Measurements from ENCODE around the gene EYS. TPM values are rescaled to one million over a fixed set of nuclear protein-coding genes. Genes with fewer than 3 reads are reported as not detected.

EYS gene
- total and polyA plus RNA-seq, 2 donors from 2014 or later: not detected

DNA sequence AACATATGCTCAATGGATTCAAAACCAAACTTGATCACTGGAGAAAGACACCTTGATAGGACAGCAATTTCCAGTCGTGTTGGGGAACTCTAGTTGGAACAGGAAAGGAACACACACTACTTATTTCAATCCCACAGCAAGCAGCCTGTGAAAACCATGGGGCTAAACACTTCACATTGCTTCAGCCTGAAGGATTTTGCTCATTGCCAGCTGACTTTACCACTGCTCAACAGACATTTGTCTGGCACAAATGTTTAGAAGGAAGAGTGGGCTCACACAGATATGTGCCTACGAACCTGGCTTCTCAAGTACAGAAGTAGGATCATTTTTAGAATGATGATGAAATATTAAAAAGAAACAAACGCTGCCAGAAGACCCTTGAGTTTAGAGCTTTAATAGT, 1473.3 kb downstream of the EYS start:
- Histone ChIP-seq H3K4me3 (ENCODE audit: low read length in 3 of 3) (no peak overlapping the region), H3K36me3 (ENCODE audit: control insufficient read depth in 2 of 3, insufficient read depth in 3 of 3, low read length in 3 of 3) (no peaks in the 10 kb centered on the region), H3K27me3 (ENCODE audit: control insufficient read depth, insufficient read depth, low read length) (no peaks in the 10 kb centered on the region), H3K9me3 (ENCODE audit: control insufficient read depth in 2 of 3, insufficient read depth in 1 of 3, low read length in 3 of 3) (no peaks in the 10 kb centered on the region), H3K4me1 (ENCODE audit: control insufficient read depth in 2 of 3, insufficient read depth in 2 of 3, low read depth in 1 of 3, low read length in 3 of 3) (no peaks in the 10 kb centered on the region), H3K9ac (ENCODE audit: low read length in 3 of 3) (no peak overlapping the region), H3K27ac (ENCODE audit: low read depth in 2 of 2, low read length in 2 of 2) (no peak overlapping the region)
- TF ChIP-seq, protein P1, sequence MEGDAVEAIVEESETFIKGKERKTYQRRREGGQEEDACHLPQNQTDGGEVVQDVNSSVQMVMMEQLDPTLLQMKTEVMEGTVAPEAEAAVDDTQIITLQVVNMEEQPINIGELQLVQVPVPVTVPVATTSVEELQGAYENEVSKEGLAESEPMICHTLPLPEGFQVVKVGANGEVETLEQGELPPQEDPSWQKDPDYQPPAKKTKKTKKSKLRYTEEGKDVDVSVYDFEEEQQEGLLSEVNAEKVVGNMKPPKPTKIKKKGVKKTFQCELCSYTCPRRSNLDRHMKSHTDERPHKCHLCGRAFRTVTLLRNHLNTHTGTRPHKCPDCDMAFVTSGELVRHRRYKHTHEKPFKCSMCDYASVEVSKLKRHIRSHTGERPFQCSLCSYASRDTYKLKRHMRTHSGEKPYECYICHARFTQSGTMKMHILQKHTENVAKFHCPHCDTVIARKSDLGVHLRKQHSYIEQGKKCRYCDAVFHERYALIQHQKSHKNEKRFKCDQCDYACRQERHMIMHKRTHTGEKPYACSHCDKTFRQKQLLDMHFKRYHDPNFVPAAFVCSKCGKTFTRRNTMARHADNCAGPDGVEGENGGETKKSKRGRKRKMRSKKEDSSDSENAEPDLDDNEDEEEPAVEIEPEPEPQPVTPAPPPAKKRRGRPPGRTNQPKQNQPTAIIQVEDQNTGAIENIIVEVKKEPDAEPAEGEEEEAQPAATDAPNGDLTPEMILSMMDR (IDR thresholded peaks at IDR 0.05; ENCODE audit: borderline replicate concordance, extremely low read depth, insufficient read depth): no peak
- intact Hi-C loops (cut with DNase I): no loop called here
- DNase-seq (no peak), FAIRE-seq (no peak)

DNA sequence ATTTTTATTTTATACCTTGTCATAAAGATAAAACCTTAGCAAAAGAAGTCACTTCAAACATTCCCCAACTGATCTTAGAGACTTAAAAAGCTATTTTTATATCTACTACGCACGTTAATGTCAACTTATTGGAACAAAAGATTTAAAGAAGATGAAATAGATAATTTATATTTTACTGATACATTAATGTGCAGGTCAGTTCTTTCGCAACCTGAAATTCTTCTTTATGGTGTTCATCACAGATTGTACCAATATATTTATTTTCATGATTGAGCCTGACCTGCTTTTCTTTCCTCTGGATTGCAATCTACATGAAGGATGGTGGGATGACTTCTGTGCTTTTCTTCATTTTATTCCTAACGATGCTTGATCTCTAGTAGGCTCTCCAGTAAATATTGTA, 1475.1 kb downstream of the EYS start:
- H3K36me3 ChIP-seq (ENCODE audit: control insufficient read depth in 2 of 3, insufficient read depth in 3 of 3, low read length in 3 of 3): no peaks in the 10 kb centered on the region
- no peaks in the 10 kb centered on the region for H3K27me3 ChIP-seq (ENCODE audit: control insufficient read depth, insufficient read depth, low read length)
- no peaks in the 10 kb centered on the region for H3K9me3 ChIP-seq (ENCODE audit: control insufficient read depth in 2 of 3, insufficient read depth in 1 of 3, low read length in 3 of 3)
- no peak overlapping the region for H3K9ac ChIP-seq (ENCODE audit: low read length in 3 of 3)
- intact Hi-C loops (cut with DNase I): no loop called here
- no peak for FAIRE-seq
- H3K27ac ChIP-seq (ENCODE audit: low read depth in 2 of 2, low read length in 2 of 2): no peak overlapping the region
- H3K4me1 ChIP-seq (ENCODE audit: control insufficient read depth in 2 of 3, insufficient read depth in 2 of 3, low read depth in 1 of 3, low read length in 3 of 3): no peaks in the 10 kb centered on the region
- TF ChIP-seq, protein P1 (IDR thresholded peaks at IDR 0.05; ENCODE audit: borderline replicate concordance, extremely low read depth, insufficient read depth): no peak
- DNase-seq: no peak
- no peak overlapping the region for H3K4me3 ChIP-seq (ENCODE audit: low read length in 3 of 3)

DNA sequence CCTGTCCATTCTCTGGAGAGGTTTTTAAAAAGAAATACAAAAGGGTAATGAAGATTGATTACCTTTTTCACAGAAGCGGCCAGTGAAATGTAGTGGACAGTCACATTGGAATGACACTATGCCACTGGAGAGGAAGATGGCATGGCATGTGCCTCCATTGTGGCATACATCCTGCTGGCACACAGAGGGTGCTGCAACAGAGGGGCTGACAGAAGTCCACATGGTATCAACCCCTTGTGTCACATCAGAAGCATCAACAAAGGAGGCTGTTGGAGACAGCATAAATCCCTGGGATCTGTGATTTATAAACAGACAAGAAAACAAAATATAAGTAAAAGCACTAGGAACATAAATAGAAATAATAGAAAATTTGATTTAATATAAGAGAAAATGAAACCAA, 1476.5 kb downstream of the EYS start:
- no peaks in the 10 kb centered on the region for H3K9me3 ChIP-seq (ENCODE audit: control insufficient read depth in 2 of 3, insufficient read depth in 1 of 3, low read length in 3 of 3)
- H3K9ac ChIP-seq (ENCODE audit: low read length in 3 of 3): no peak overlapping the region
- intact Hi-C loops (cut with DNase I): no loop called here
- TF ChIP-seq, protein P1 (IDR thresholded peaks at IDR 0.05; ENCODE audit: borderline replicate concordance, extremely low read depth, insufficient read depth): no peak
- H3K36me3 ChIP-seq (ENCODE audit: control insufficient read depth in 2 of 3, insufficient read depth in 3 of 3, low read length in 3 of 3): no peaks in the 10 kb centered on the region
- no peak overlapping the region for H3K27ac ChIP-seq (ENCODE audit: low read depth in 2 of 2, low read length in 2 of 2)
- no peaks in the 10 kb centered on the region for H3K27me3 ChIP-seq (ENCODE audit: control insufficient read depth, insufficient read depth, low read length)
- no peak overlapping the region for H3K4me3 ChIP-seq (ENCODE audit: low read length in 3 of 3)
- no peaks in the 10 kb centered on the region for H3K4me1 ChIP-seq (ENCODE audit: control insufficient read depth in 2 of 3, insufficient read depth in 2 of 3, low read depth in 1 of 3, low read length in 3 of 3)
- DNase-seq: no peak
- no peak for FAIRE-seq

DNA sequence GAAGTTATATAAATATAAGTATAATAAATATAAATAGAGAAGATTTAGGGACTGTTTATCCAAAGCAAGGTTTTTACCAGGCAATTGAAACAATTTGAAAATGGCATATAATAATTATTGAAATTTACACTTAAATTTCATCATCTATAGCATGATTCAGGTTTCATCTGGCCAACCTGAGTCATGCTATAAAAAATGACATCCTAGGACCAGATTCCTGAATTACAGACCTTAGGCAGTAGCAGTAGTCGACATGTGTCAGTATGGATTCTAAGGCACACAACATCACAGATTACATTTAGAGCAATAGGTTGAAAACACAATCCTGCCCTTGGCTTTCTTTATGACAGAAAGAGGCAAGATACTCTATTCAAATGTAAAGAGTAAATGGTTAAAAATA, 1479.2 kb downstream of the EYS start:
- no peaks in the 10 kb centered on the region for H3K9me3 ChIP-seq (ENCODE audit: control insufficient read depth in 2 of 3, insufficient read depth in 1 of 3, low read length in 3 of 3)
- no peaks in the 10 kb centered on the region for H3K36me3 ChIP-seq (ENCODE audit: control insufficient read depth in 2 of 3, insufficient read depth in 3 of 3, low read length in 3 of 3)
- H3K27me3 ChIP-seq (ENCODE audit: control insufficient read depth, insufficient read depth, low read length): no peaks in the 10 kb centered on the region
- intact Hi-C loops (cut with DNase I): no loop called here
- FAIRE-seq: no peak
- no peaks in the 10 kb centered on the region for H3K4me1 ChIP-seq (ENCODE audit: control insufficient read depth in 2 of 3, insufficient read depth in 2 of 3, low read depth in 1 of 3, low read length in 3 of 3)
- TF ChIP-seq, protein P1 (IDR thresholded peaks at IDR 0.05; ENCODE audit: borderline replicate concordance, extremely low read depth, insufficient read depth): no peak
- no peak overlapping the region for H3K27ac ChIP-seq (ENCODE audit: low read depth in 2 of 2, low read length in 2 of 2)
- no peak overlapping the region for H3K4me3 ChIP-seq (ENCODE audit: low read length in 3 of 3)
- no peak for DNase-seq
- no peak overlapping the region for H3K9ac ChIP-seq (ENCODE audit: low read length in 3 of 3)

Measured in kidney (tissue), 14 donors.